Mesodermal cell (in vitro differentiated cells): Measurements from ENCODE around the gene METTL16.
"Not testable (repeated sequence)": the region's sequence is repeated elsewhere in the genome, so short reads cannot be mapped to it uniquely, and the experiment has no call there.

Experiments
- H3K27ac ChIP-seq: 2 replicates; pipeline ENCODE4 v1.7.0; 2013; ENCODE audit warnings: mild to moderate bottlenecking, low read depth, low read length, moderate library complexity; ENCODE audit not compliant: severe bottlenecking
- H3K36me3 ChIP-seq: 2 replicates; pipeline ENCODE4 v1.7.1; 2013; ENCODE audit warnings: mild to moderate bottlenecking, low read length, moderate library complexity; ENCODE audit not compliant: control insufficient read depth, insufficient read depth
- H3K4me1 ChIP-seq: one replicate; pipeline ENCODE4 v1.7.1; 2013; ENCODE audit warnings: mild to moderate bottlenecking, low read length; ENCODE audit not compliant: insufficient read depth, control insufficient read depth, poor library complexity, severe bottlenecking
- H3K4me3 ChIP-seq: 2 replicates; pipeline ENCODE4 v1.7.0; 2013; ENCODE audit warnings: low read length, control low read depth, mild to moderate bottlenecking; ENCODE audit not compliant: insufficient read depth, poor library complexity, severe bottlenecking; ENCODE audit errors: extremely low read depth
- H3K9me3 ChIP-seq: 2 replicates; pipeline ENCODE4 v1.7.1; 2013; ENCODE audit warnings: mild to moderate bottlenecking, low read length, moderate library complexity; ENCODE audit not compliant: control insufficient read depth
- WGBS, 2 experiments: methylation state at CpG; one replicate each; pipeline ENCODE4 v1.1.5; 2013; ENCODE audit warnings: missing lambda C conversion rate in 2 of 2; ENCODE audit not compliant: insufficient coverage in 2 of 2; 5-methylcytosine and 5-hydroxymethylcytosine counted together

Gene METTL16

DNA sequence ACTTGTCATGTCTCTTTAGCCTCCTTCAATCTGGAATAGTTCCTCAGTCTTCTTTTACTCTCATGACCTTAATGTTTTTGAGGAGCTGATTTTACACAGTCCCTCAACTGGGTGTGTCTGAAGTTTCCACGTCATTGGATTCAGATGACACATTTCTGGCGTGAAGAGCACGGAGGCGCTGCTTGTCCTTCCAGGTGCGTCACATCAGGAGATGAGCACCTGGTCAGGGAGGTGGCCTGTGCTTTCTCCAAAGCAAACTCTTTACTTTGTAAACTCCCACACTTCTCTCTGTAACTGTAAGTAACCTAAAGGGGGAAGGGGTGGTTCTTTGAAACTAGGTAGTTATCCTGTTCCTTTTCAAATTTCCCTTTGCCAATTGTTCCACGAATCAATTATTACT, 58.4 kb downstream of the METTL16 start:
- no peaks in the 10 kb centered on the region for H3K4me1 ChIP-seq
- H3K9me3 ChIP-seq = no peaks in the 10 kb centered on the region
- peaks cover 33% of the 10 kb centered on the region for H3K36me3 ChIP-seq
- no peak overlapping the region for H3K4me3 ChIP-seq
- WGBS, 2 experiments = 83 to 98% methylated on average over 4 to 5 of the region's 6 CpGs
- no peak overlapping the region for H3K27ac ChIP-seq

DNA sequence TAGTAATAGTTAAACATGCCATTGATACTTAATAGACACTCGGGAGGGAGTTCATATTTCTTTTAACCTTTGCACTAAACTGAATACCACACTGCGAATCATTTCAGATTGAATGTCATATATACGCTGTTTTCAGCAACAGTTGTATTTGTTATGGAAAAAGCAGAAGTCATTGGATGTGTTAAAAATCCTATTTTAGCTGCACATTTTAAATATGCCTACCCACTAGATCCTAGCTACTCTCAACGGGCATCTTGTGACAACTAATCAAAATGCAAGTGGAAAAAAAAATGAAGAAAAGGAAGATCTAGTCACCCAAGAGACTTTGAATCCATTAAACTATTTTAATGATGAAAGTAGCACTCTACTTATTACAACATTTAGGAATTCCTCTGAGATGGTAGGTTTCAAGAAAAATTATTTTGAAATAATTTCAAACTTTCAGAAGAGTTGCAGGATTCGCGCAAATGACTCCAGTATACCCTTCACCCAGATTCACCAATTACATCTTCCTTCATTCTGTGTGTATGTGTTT, 59.4 kb downstream of the METTL16 start:
- Histone ChIP-seq H3K9me3 (no peaks in the 10 kb centered on the region), H3K4me3 (no peak overlapping the region), H3K36me3 (peaks cover 27% of the 10 kb centered on the region), H3K27ac (no peak overlapping the region), H3K4me1 (no peaks in the 10 kb centered on the region)
- WGBS, 2 experiments = 100% methylated on average over 1 of the region's 6 CpGs; no CpG with 5 or more reads in 1 of the 2 experiments

GRCh38 chr17:2450016-2450650, 61.6 kb downstream of the METTL16 start:
- Histone ChIP-seq H3K36me3 (peaks cover 22% of the 10 kb centered on the region), H3K9me3 (peaks cover 8% of the 10 kb centered on the region), H3K4me3 (no peak overlapping the region), H3K27ac (no peak overlapping the region), H3K4me1 (no peaks in the 10 kb centered on the region)
- WGBS, 2 experiments = 93 to 100% methylated on average over 3 to 4 of the region's 5 CpGs

GRCh38 chr17:2449486-2449885, 62.2 kb downstream of the METTL16 start:
- H3K36me3 ChIP-seq = peaks cover 22% of the 10 kb centered on the region
- H3K9me3 ChIP-seq = peaks cover 8% of the 10 kb centered on the region
- 100% methylated on average over 1 of the region's 2 CpGs for WGBS, 2 experiments
- no peak overlapping the region for H3K4me3 ChIP-seq
- no peaks in the 10 kb centered on the region for H3K4me1 ChIP-seq
- H3K27ac ChIP-seq = no peak overlapping the region

DNA sequence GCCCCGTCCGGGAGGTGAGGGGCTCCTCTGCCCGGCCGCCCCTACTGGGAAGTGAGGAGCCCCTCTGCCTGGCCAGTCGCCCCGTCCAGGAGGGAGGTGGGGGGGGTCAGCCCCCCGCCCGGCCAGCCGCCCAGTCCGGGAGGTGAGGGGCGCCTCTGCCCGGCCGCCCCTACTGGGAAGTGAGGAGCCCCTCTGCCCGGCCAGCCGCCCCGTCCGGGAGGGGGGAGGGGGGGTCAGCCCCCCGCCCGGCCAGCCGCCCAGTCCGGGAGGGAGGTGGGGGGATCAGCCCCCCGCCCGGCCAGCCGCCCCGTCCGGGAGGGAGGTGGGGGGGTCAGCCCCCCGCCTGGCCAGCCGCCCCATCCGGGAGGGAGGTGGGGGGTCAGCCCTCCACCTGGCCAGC, 64.2 kb downstream of the METTL16 start:
- no CpG with 5 or more reads among the region's 29 CpGs for WGBS, 2 experiments
- not testable (repeated sequence) for H3K9me3 ChIP-seq, H3K4me3 ChIP-seq, H3K4me1 ChIP-seq, H3K27ac ChIP-seq
- H3K36me3 ChIP-seq = peaks cover 18% of the 10 kb centered on the region

DNA sequence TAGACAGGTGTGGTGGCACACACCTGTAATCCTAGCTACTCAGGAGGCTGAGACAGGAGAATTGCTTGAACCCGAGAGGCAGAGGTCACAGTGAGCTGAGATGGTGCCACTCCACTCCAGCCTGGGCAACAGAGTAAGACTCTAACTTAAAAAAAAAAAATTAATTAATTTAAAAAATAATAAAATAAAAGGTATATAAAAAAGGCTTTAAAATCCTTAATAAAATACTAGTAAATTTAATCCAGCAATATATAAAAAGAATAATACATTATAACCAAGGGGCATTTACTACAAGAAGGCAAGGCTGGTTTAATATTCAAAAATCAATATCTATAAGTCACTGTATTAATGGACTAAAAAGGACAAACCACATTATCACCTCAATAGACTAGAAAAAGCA, 66.0 kb downstream of the METTL16 start:
- no peak overlapping the region for H3K27ac ChIP-seq
- H3K4me1 ChIP-seq = no peaks in the 10 kb centered on the region
- no peak overlapping the region for H3K4me3 ChIP-seq
- 100% methylated on average over 1 of the region's 1 CpG; no CpG with 5 or more reads in 1 of the 2 experiments for WGBS, 2 experiments
- H3K9me3 ChIP-seq = peaks cover 8% of the 10 kb centered on the region
- peaks cover 22% of the 10 kb centered on the region for H3K36me3 ChIP-seq

DNA sequence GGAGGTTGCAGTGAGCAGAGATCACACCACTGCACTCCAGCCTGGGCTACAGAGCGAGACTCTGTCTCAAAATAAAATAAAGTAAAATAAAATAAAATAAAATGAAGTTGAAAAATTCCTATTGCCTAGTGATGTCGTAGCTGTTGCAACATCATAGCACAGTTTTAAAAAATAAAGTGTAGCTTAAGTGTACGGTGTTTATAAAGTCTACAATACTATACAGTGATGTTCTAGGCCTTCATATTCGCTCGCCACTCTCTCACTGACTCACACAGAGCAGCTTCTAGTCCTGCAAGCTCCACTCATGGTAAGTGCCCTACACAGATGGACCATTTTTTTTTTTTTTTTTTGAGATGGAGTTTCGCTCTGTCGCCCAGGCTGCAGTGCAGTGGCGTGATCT, 67.3 kb downstream of the METTL16 start:
- WGBS, 2 experiments = 100% methylated on average over 2 of the region's 8 CpGs; no CpG with 5 or more reads in 1 of the 2 experiments
- Histone ChIP-seq H3K9me3 (peaks cover 8% of the 10 kb centered on the region), H3K4me3 (no peak overlapping the region), H3K36me3 (peaks cover 32% of the 10 kb centered on the region), H3K27ac (no peak overlapping the region), H3K4me1 (no peaks in the 10 kb centered on the region)

DNA sequence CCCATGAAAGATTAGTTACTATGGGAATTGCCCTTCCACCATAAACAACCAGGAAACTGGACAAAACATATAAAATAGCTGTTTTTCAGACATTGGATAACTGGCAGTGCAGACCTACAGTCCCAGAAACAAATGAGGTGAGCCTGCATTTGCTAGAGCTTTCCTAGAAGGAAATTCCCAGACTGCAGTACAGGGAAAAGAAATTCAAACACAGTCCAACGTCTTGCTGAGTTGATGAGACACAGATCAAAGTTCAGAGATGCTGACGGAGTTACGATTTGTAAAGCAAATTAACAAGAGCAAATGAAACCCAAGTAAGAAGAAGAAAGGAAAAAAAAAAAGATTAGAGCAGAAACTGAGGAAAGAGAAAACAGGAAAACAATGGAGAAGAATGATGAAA, 69.5 kb downstream of the METTL16 start:
- H3K36me3 ChIP-seq = peaks cover 53% of the 10 kb centered on the region
- H3K9me3 ChIP-seq = peaks cover 8% of the 10 kb centered on the region
- no peak overlapping the region for H3K4me3 ChIP-seq
- peak overlapping the region; percentile 6 for H3K27ac ChIP-seq
- no peaks in the 10 kb centered on the region for H3K4me1 ChIP-seq
- WGBS, 2 experiments = 83 to 90% methylated on average over 3 of the region's 3 CpGs

GRCh38 chr17:2440930-2441329, 70.8 kb downstream of the METTL16 start:
- Histone ChIP-seq H3K27ac (no peak overlapping the region), H3K9me3 (peaks cover 1% of the 10 kb centered on the region), H3K36me3 (peaks cover 60% of the 10 kb centered on the region), H3K4me1 (peaks cover 1% of the 10 kb centered on the region), H3K4me3 (no peak overlapping the region)
- 92 to 100% methylated on average over 1 to 2 of the region's 4 CpGs for WGBS, 2 experiments

DNA sequence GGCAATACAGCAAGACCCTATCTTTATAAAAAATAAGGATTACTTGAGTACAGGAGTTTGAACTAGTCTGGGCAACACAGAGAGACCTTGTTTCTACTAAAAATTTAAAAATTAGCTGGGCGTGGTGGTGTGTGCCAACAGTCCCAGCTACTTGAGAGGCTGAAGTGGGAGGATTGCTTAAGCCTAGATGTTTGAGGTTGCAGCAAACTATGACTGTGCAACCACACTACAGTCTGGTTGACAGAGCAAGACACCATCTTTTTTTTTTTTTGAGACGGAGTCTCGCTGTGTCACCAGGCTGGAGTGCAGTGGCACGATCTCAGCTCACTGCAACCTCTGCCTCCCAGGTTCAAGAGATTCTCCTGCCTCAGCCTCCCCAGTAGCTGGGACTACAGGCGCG, 71.7 kb downstream of the METTL16 start:
- peaks cover 57% of the 10 kb centered on the region for H3K36me3 ChIP-seq
- not testable (repeated sequence) for H3K27ac ChIP-seq, H3K9me3 ChIP-seq, H3K4me3 ChIP-seq
- 94 to 97% methylated on average over 4 to 6 of the region's 6 CpGs for WGBS, 2 experiments
- H3K4me1 ChIP-seq = peaks cover 10% of the 10 kb centered on the region

DNA sequence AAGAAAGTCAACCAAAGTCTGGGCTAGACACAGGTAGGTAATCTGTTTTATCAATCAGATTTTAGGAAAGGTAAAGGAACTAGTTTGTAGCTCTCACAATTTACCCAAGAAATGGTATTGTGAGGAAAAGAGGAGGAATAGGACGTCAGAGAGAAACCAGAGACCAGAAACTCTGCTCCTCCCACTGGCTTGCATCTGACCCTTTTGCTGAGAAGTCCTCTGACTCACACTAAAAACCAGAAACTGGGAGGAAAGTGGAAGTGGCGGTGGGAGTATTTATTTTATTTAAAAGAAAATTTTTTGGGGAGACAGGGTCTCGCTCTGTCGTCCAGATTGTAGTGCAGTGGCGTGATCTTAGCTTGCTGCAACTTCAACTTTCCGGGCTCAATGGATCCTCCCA, 72.9 kb downstream of the METTL16 start:
- Histone ChIP-seq H3K36me3 (peaks cover 54% of the 10 kb centered on the region), H3K27ac (no peak overlapping the region), H3K4me1 (peaks cover 21% of the 10 kb centered on the region), H3K9me3 (no peaks in the 10 kb centered on the region), H3K4me3 (no peak overlapping the region)
- 80 to 93% methylated on average over 3 to 4 of the region's 6 CpGs for WGBS, 2 experiments
